Thyroid gland (tissue), 4 donors: ENCODE measurements around the gene DSCAM. TPM values are rescaled to one million over a fixed set of nuclear protein-coding genes. Genes with fewer than 3 reads are reported as not detected.
A peak's percentile ranks its signal among the peaks of the same experiment; 100 is the strongest.

Source experiments
- DNase-seq, 2 donors: peaks; one replicate each; pipeline ENCODE4 v3.0.0-alpha.2; 2019
- H3K27ac ChIP-seq, 3 donors: fragments of 200-600 bp; sonication (generic); 1 replicate in 2 of 3; 2 replicates in 1 of 3; pipeline ENCODE4 v1.5.1; 2016 to 2019; ENCODE audit warnings: mild to moderate bottlenecking in 1 of 3, moderate library complexity in 1 of 3
- H3K27me3 ChIP-seq: fragments of 200-600 bp; sonication (generic); one replicate; pipeline ENCODE4 v1.5.1; 2019
- H3K36me3 ChIP-seq, 2 donors: fragments of 200-600 bp; sonication (generic); one replicate each; pipeline ENCODE4 v1.5.1; 2016 to 2019
- H3K4me1 ChIP-seq, 2 donors: fragments of 200-600 bp; sonication (generic); one replicate each; pipeline ENCODE4 v1.5.1; 2017 to 2019
- H3K4me3 ChIP-seq, 3 donors: fragments of 200-600 bp; sonication (generic); replicated peaks in 1 of 3; 1 replicate in 2 of 3; 2 replicates in 1 of 3; pipeline ENCODE4 v1.5.1; 2016; ENCODE audit warnings: mild to moderate bottlenecking in 1 of 3
- H3K9me3 ChIP-seq: fragments of 200-600 bp; sonication (generic); one replicate; pipeline ENCODE4 v1.5.1; 2017
- CTCF ChIP-seq, 6 experiments: fragments of 200-600 bp in 3 of 6; fragments of 450-650 bp in 3 of 6; sonication (generic) in 3 of 6; IDR thresholded peaks; one replicate each; pipeline ENCODE4 v1.5.1; 2016 to 2019; ENCODE audit warnings: antibody characterized with exemption in 6 of 6, mild to moderate bottlenecking in 2 of 6, inconsistent platforms in 1 of 6, moderate library complexity in 1 of 6
- POLR2A ChIP-seq, 2 donors: fragments of 450-650 bp; IDR thresholded peaks; one replicate each; pipeline ENCODE4 v1.6.1; 2017; ENCODE audit warnings: antibody characterized with exemption in 2 of 2, mild to moderate bottlenecking in 2 of 2, moderate library complexity in 1 of 2
- WGBS, 2 donors: methylation state at CpG; one replicate each; pipeline ENCODE4 v1.1.5; 2017; 5-methylcytosine and 5-hydroxymethylcytosine counted together
- intact Hi-C: fragments of 100-400 bp; cut with DNase I; formaldehyde crosslinking; loops from one replicate; pipeline ENCODE4 v1.15.1; 2023
- total RNA-seq, 4 donors: library from RNA; depleted of rRNA; stranded (reverse); fragments of >200 nt; gene quantifications; one replicate each; pipeline ENCODE4 v1.2.3, GENCODE V29; 2016

Gene DSCAM
- total RNA-seq, 4 donors from 2014 or later, result 0.20 TPM; not detected in 3

GRCh38 chr21:40481764-40482163 lies 365.2 kb downstream of the DSCAM start:
- WGBS, 2 donors, result 75% methylated on average over 9 of the region's 9 CpGs
- Histone ChIP-seq H3K4me1 (no peaks in the 10 kb centered on the region), H3K27ac (no peak overlapping the region), H3K9me3 (no peaks in the 10 kb centered on the region), H3K4me3 (no peak overlapping the region), H3K27me3 (no peaks in the 10 kb centered on the region), H3K36me3 (no peaks in the 10 kb centered on the region)
- DNase-seq, result no peak
- TF ChIP-seq POLR2A (IDR thresholded peaks at IDR 0.05) (no peak), CTCF (IDR thresholded peaks at IDR 0.05) (no peak)
- intact Hi-C loops, result no loop called here

GRCh38 chr21:40474513-40474912 lies 372.4 kb downstream of the DSCAM start:
- intact Hi-C loops, result no loop called here
- Histone ChIP-seq H3K9me3 (no peaks in the 10 kb centered on the region), H3K36me3 (no peaks in the 10 kb centered on the region), H3K4me1 (no peaks in the 10 kb centered on the region), H3K27me3 (no peaks in the 10 kb centered on the region), H3K4me3 (no peak overlapping the region), H3K27ac (no peak overlapping the region)
- TF ChIP-seq CTCF (IDR thresholded peaks at IDR 0.05), result no peak
- no peak for TF ChIP-seq POLR2A (IDR thresholded peaks at IDR 0.05)
- no peak for DNase-seq
- WGBS, 2 donors, result 92 to 93% methylated on average over 15 of the region's 15 CpGs

- Histone ChIP-seq H3K36me3 (no peaks in the 10 kb centered on the region), H3K9me3 (no peaks in the 10 kb centered on the region), H3K27me3 (no peaks in the 10 kb centered on the region), H3K4me1 (no peaks in the 10 kb centered on the region), H3K4me3 (no peak overlapping the region), H3K27ac (no peak overlapping the region)
- intact Hi-C loops, result no loop called here
- DNase-seq, result no peak
- WGBS, 2 donors, result 66 to 67% methylated on average over 4 of the region's 4 CpGs
- no peak for TF ChIP-seq POLR2A (IDR thresholded peaks at IDR 0.05)
- TF ChIP-seq CTCF (IDR thresholded peaks at IDR 0.05), result no peak
Observed at GRCh38 chr21:40472013-40472412, 374.9 kb downstream of the DSCAM start.

- H3K4me3 ChIP-seq, result no peak overlapping the region
- no peaks in the 10 kb centered on the region for H3K4me1 ChIP-seq
- H3K27me3 ChIP-seq, result no peaks in the 10 kb centered on the region
- DNase-seq, result no peak
- no peak for TF ChIP-seq CTCF (IDR thresholded peaks at IDR 0.05)
- no peak for TF ChIP-seq POLR2A (IDR thresholded peaks at IDR 0.05)
- H3K36me3 ChIP-seq, result no peaks in the 10 kb centered on the region
- H3K9me3 ChIP-seq, result no peaks in the 10 kb centered on the region
- H3K27ac ChIP-seq, result no peak overlapping the region
- 61 to 82% methylated on average over 2 of the region's 2 CpGs for WGBS, 2 donors
- intact Hi-C loops, result no loop called here
Observed at GRCh38 chr21:40471103-40471502, 375.9 kb downstream of the DSCAM start.

DNA sequence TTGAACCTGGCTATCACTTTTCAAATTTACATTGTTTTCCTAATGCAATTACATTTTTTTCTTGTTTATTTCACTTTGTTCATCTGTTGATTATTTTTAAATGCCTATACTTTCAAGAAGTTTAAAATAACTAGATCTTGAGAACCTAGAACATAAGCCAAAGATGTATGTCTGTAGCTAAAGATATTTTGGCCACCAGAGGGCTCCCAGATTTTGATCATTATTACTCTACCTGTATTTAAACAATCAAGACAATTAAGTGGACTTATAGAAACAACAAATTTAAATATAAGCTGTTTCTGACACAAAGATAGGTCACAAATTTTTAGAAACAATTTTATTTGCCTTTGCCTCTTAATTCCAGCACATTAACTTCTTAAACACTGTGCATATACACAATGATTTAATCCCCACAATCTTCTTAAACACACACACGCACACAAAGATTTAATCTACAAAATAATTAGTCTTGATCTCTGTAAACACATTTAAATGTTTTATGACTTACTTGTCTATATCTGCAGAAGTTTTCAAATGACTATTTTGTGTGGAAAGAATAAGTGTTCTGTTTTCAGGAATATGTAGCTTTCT lies 380.0 kb downstream of the DSCAM start:
- H3K27ac ChIP-seq, result no peak overlapping the region
- H3K9me3 ChIP-seq, result no peaks in the 10 kb centered on the region
- no peak for DNase-seq
- TF ChIP-seq CTCF (IDR thresholded peaks at IDR 0.05), result peak in 2 of 6 experiments; percentile 24 to 38
- no peak for TF ChIP-seq POLR2A (IDR thresholded peaks at IDR 0.05)
- no peaks in the 10 kb centered on the region for H3K27me3 ChIP-seq
- intact Hi-C loops, result no loop called here
- no peaks in the 10 kb centered on the region for H3K36me3 ChIP-seq
- no peaks in the 10 kb centered on the region for H3K4me1 ChIP-seq
- 96 to 97% methylated on average over 1 of the region's 1 CpG for WGBS, 2 donors
- H3K4me3 ChIP-seq, result no peak overlapping the region
